HG02943 (cell line): Measurements from ENCODE around the gene NINJ2.
"Not testable (repeated sequence)": the region's sequence is repeated elsewhere in the genome, so short reads cannot be mapped to it uniquely, and the experiment has no call there.

Experiments used
- ATAC-seq: cut with Tn5 transposase; IDR thresholded peaks from one replicate; pipeline ENCODE4 v1.9.1; 2021; ENCODE audit warnings: mild to moderate bottlenecking, low read depth, moderate library complexity; ENCODE audit not compliant: unreplicated experiment

Gene NINJ2

GRCh38 chr12:663293-663871 lies at the start of gene NINJ2:
NINJ2 (minus strand) TSS chr12:663445; CDS start chr12:663360, 85 bp downstream.
- ATAC-seq: no peak

- ATAC-seq: no peak
These were observed 49.1 kb upstream of the NINJ2 start for GRCh38 chr12:712172-712863.

GRCh38 chr12:709455-710020 lies 46.3 kb upstream of the NINJ2 start:
- ATAC-seq: no peak

- ATAC-seq: not testable (repeated sequence)
These were observed 44.8 kb upstream of the NINJ2 start for GRCh38 chr12:708084-708483.

- no peak for ATAC-seq
These were observed 41.4 kb upstream of the NINJ2 start for GRCh38 chr12:704516-705242.

GRCh38 chr12:701896-702539 lies 38.8 kb upstream of the NINJ2 start:
- ATAC-seq: no peak

- no peak for ATAC-seq
These were observed 36.8 kb upstream of the NINJ2 start for GRCh38 chr12:700016-700415.

GRCh38 chr12:698222-698621 lies 35.0 kb upstream of the NINJ2 start:
- ATAC-seq: not testable (repeated sequence)

GRCh38 chr12:697481-697880 lies 34.2 kb upstream of the NINJ2 start:
- ATAC-seq: no peak

GRCh38 chr12:694734-695503 lies 31.7 kb upstream of the NINJ2 start:
- no peak for ATAC-seq

- no peak for ATAC-seq
These were observed 30.8 kb upstream of the NINJ2 start for GRCh38 chr12:693934-694533.

GRCh38 chr12:692274-692673 lies 29.0 kb upstream of the NINJ2 start:
- ATAC-seq: no peak

GRCh38 chr12:690466-690865 lies 27.2 kb upstream of the NINJ2 start:
- no peak for ATAC-seq

GRCh38 chr12:685388-685787 lies 22.1 kb upstream of the NINJ2 start:
- peak; percentile 63 for ATAC-seq

- ATAC-seq: no peak
These were observed 21.2 kb upstream of the NINJ2 start for GRCh38 chr12:684416-684815.

- no peak for ATAC-seq
These were observed 18.5 kb upstream of the NINJ2 start for GRCh38 chr12:681568-682256.

- ATAC-seq: no peak
These were observed 15.8 kb upstream of the NINJ2 start for GRCh38 chr12:678747-679712.

GRCh38 chr12:675562-675961 lies 12.3 kb upstream of the NINJ2 start:
- no peak for ATAC-seq
